HCT116 (cell line): ENCODE data around the gene DOCK2. TPM values are rescaled to one million over a fixed set of nuclear protein-coding genes. Genes with fewer than 3 reads are reported as not detected.

Experiments used
- ATAC-seq: fragments of 200-7000 bp; cut with Tn5 transposase; 2 replicates; pipeline ENCODE4 v1.9.1; 2020; ENCODE audit warnings: mild to moderate bottlenecking, moderate library complexity
- BruUV-seq: library from RNA; stranded (reverse); fragments of 400-500 nt; replicated peaks from 2 replicates; lab custom pipeline; 2021; lab: Mats Ljungman, UMichigan
- CTCF ChIA-PET: fragments of 300-600 bp; sonication (Branson Sonifier 250); formaldehyde crosslinking; loops from one replicate; lab custom pipeline; 2021; ENCODE audit warnings: antibody characterized with exemption; lab: Charles Lee
- POLR2A ChIA-PET: fragments of 300-600, 350-600 bp; sonication (Branson Sonifier 250); formaldehyde crosslinking; loops from one replicate; lab custom pipeline; 2021; ENCODE audit warnings: antibody characterized with exemption; lab: Charles Lee
- RAD21 ChIA-PET, 2 experiments: fragments of 300-600 bp; sonication (Branson Sonifier 250); formaldehyde crosslinking; loops; one replicate each; lab custom pipeline; 2023; ENCODE audit warnings: low total read pairs in 2 of 2; ENCODE audit not compliant: uncharacterized antibody in 2 of 2, unreplicated experiment in 2 of 2, low non-redundant PET in 1 of 2; lab: Charles Lee
- DNase-seq: peaks from one replicate; pipeline ENCODE4 v3.0.0-alpha.2; 2010; ENCODE audit warnings: low read depth, low spot score
- H2AFZ ChIP-seq: fragments of 200-600 bp; shearing (Covaris generic), sonication (generic); 2 replicates; pipeline ENCODE4 v1.6.1; 2017; ENCODE audit warnings: low read depth, mixed run types, mixed read lengths, antibody characterized with exemption, low read length; ENCODE audit not compliant: poor library complexity, severe bottlenecking
- H3K27ac ChIP-seq: 2 replicates; pipeline ENCODE4 v1.5.1; 2012; ENCODE audit warnings: low read depth, low read length
- H3K27me3 ChIP-seq: fragments of 200-600 bp; sonication (generic); 2 replicates; pipeline ENCODE4 v1.6.1; 2016; ENCODE audit warnings: mixed run types, low read length, mixed read lengths; ENCODE audit not compliant: insufficient read depth
- H3K36me3 ChIP-seq, 2 experiments: fragments of 200-500 bp in 1 of 2; fragments of 200-600 bp in 1 of 2; sonication (Bioruptor generic) in 1 of 2; sonication (generic) in 1 of 2; 2 replicates each; pipeline versions ENCODE4 v1.5.1 to v1.6.1; 2014 to 2016; ENCODE audit warnings: low read length in 2 of 2, inconsistent platforms in 1 of 2, mixed read lengths in 1 of 2, mixed run types in 1 of 2; ENCODE audit not compliant: insufficient read depth in 2 of 2, control insufficient read depth in 1 of 2
- H3K4me1 ChIP-seq, 2 experiments: fragments of 200-600 bp in 1 of 2; sonication (generic) in 1 of 2; 2 replicates each; pipeline versions ENCODE4 v1.5.1 to v1.6.1; 2012 to 2017; ENCODE audit warnings: low read length in 2 of 2, inconsistent platforms in 1 of 2, mild to moderate bottlenecking in 1 of 2, mixed read lengths in 1 of 2, mixed run types in 1 of 2, moderate library complexity in 1 of 2; ENCODE audit not compliant: insufficient read depth in 2 of 2, control insufficient read depth in 1 of 2
- H3K4me2 ChIP-seq: fragments of 200-600 bp; sonication (generic); 2 replicates; pipeline ENCODE4 v1.6.1; 2017; ENCODE audit warnings: mixed run types, low read length, mixed read lengths
- H3K4me3 ChIP-seq, 2 experiments: fragments of 200-600 bp in 1 of 2; sonication (generic) in 1 of 2; replicated peaks in 1 of 2; 2 replicates each; pipeline ENCODE4 v1.5.1; 2011 to 2016; ENCODE audit warnings: low read length in 2 of 2, control low read depth in 1 of 2, low read depth in 1 of 2, mild to moderate bottlenecking in 1 of 2, mixed read lengths in 1 of 2, mixed run types in 1 of 2
- H3K79me2 ChIP-seq: fragments of 200-600 bp; sonication (generic); 2 replicates; pipeline ENCODE4 v1.6.1; 2017; ENCODE audit warnings: mild to moderate bottlenecking, mixed run types, low read length, moderate library complexity, mixed read lengths; ENCODE audit not compliant: insufficient read depth
- H3K9ac ChIP-seq: fragments of 200-600 bp; sonication (generic); 2 replicates; pipeline ENCODE4 v1.6.1; 2016; ENCODE audit warnings: low read length, mixed read lengths
- H3K9me2 ChIP-seq: fragments of 200-600 bp; sonication (generic), shearing (Covaris generic); 2 replicates; pipeline ENCODE4 v1.6.1; 2017; ENCODE audit warnings: mixed run types, mild to moderate bottlenecking, moderate library complexity; ENCODE audit not compliant: insufficient read depth
- H3K9me3 ChIP-seq, 2 experiments: fragments of 200-500 bp in 1 of 2; fragments of 200-600 bp in 1 of 2; sonication (Bioruptor generic) in 1 of 2; sonication (generic) in 1 of 2; 2 replicates each; pipeline ENCODE4 v1.6.1; 2014 to 2017; ENCODE audit warnings: low read length in 2 of 2, mixed read lengths in 2 of 2, inconsistent platforms in 1 of 2, low read depth in 1 of 2, mild to moderate bottlenecking in 1 of 2, mixed run types in 1 of 2, moderate library complexity in 1 of 2; ENCODE audit not compliant: control insufficient read depth in 1 of 2, insufficient read depth in 1 of 2
- H4K20me1 ChIP-seq: fragments of 200-600 bp; sonication (generic), shearing (Covaris generic); 2 replicates; pipeline ENCODE4 v1.6.1; 2017; ENCODE audit warnings: mixed run types, mild to moderate bottlenecking, moderate library complexity; ENCODE audit not compliant: insufficient read depth
- EZH2 ChIP-seq: fragments of 200-600 bp; sonication (generic); IDR thresholded peaks from 2 replicates; pipeline ENCODE4 v1.6.1; 2017; ENCODE audit warnings: antibody characterized with exemption, mixed run types
- EZH2phosphoT487 ChIP-seq: fragments of 200-600 bp; IDR thresholded peaks from 2 replicates; pipeline ENCODE4 v1.6.1; 2018; ENCODE audit warnings: antibody characterized with exemption, borderline replicate concordance
- JUND ChIP-seq: IDR thresholded peaks from 2 replicates; pipeline ENCODE4 v1.6.1; 2012
- POLR2AphosphoS5 ChIP-seq: IDR thresholded peaks from 2 replicates; pipeline ENCODE4 v1.6.1; 2011; ENCODE audit warnings: mild to moderate bottlenecking, low read depth, low read length, moderate library complexity
- SRF ChIP-seq: IDR thresholded peaks from 2 replicates; pipeline ENCODE4 v1.6.1; 2012; ENCODE audit warnings: low read depth
- ZNF274 ChIP-seq: fragments of 200-500 bp; sonication (Bioruptor generic); IDR thresholded peaks from 2 replicates; pipeline ENCODE4 v1.6.1; 2014; ENCODE audit warnings: mild to moderate bottlenecking, low read depth, low read length, inconsistent platforms
- intact Hi-C: fragments of 100-400 bp; cut with micrococcal nuclease; formaldehyde crosslinking; loops from 2 replicates; pipeline ENCODE4 v1.10.0; 2022
- total RNA-seq: library from RNA; stranded (reverse); gene quantifications from one replicate; pipeline ENCODE4 v1.2.1, GENCODE V29; 2021; ENCODE audit not compliant: unreplicated experiment
- TF ChIP-seq, protein P1 (sequence below): IDR thresholded peaks from 2 replicates; pipeline ENCODE4 v1.6.1; 2011; ENCODE audit warnings: mild to moderate bottlenecking, low read length, moderate library complexity; ENCODE audit not compliant: insufficient replicate concordance; ENCODE audit errors: extremely low read depth

DOCK2 gene
- total RNA-seq, 1 experiment from 2014 or later = 0.89 TPM

GRCh38 chr5:170110403-170111087 lies 473.5 kb downstream of the DOCK2 start:
- no TSS peak for BruUV-seq
- no peaks in the 10 kb centered on the region for H3K4me1 ChIP-seq
- H3K79me2 ChIP-seq = no peaks in the 10 kb centered on the region
- no peak overlapping the region for H3K27ac ChIP-seq
- no peaks in the 10 kb centered on the region for H3K27me3 ChIP-seq
- CTCF ChIA-PET = no interaction called here
- H2AFZ ChIP-seq = no peak overlapping the region
- no peak overlapping the region for H3K4me3 ChIP-seq
- DNase-seq (no peak), ATAC-seq (no peak)
- H3K4me2 ChIP-seq = no peak overlapping the region
- H3K36me3 ChIP-seq = no peaks in the 10 kb centered on the region
- RAD21 ChIA-PET = no interaction called here
- H4K20me1 ChIP-seq = no peaks in the 10 kb centered on the region
- H3K9me3 ChIP-seq = no peaks in the 10 kb centered on the region
- POLR2A ChIA-PET = no interaction called here
- no peak overlapping the region for H3K9ac ChIP-seq
- TF ChIP-seq POLR2AphosphoS5 = no peak
- no peak for TF ChIP-seq ZNF274
- TF ChIP-seq EZH2 = no peak
- TF ChIP-seq, protein P1, sequence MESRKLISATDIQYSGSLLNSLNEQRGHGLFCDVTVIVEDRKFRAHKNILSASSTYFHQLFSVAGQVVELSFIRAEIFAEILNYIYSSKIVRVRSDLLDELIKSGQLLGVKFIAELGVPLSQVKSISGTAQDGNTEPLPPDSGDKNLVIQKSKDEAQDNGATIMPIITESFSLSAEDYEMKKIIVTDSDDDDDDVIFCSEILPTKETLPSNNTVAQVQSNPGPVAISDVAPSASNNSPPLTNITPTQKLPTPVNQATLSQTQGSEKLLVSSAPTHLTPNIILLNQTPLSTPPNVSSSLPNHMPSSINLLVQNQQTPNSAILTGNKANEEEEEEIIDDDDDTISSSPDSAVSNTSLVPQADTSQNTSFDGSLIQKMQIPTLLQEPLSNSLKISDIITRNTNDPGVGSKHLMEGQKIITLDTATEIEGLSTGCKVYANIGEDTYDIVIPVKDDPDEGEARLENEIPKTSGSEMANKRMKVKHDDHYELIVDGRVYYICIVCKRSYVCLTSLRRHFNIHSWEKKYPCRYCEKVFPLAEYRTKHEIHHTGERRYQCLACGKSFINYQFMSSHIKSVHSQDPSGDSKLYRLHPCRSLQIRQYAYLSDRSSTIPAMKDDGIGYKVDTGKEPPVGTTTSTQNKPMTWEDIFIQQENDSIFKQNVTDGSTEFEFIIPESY = no peak
- no peak for TF ChIP-seq SRF
- no peak for TF ChIP-seq EZH2phosphoT487
- TF ChIP-seq JUND = no peak
- no peaks in the 10 kb centered on the region for H3K9me2 ChIP-seq
- intact Hi-C loops = no loop called here
